ENCODE data around the gene TBC1D14.

The TBC1D14 gene

DNA sequence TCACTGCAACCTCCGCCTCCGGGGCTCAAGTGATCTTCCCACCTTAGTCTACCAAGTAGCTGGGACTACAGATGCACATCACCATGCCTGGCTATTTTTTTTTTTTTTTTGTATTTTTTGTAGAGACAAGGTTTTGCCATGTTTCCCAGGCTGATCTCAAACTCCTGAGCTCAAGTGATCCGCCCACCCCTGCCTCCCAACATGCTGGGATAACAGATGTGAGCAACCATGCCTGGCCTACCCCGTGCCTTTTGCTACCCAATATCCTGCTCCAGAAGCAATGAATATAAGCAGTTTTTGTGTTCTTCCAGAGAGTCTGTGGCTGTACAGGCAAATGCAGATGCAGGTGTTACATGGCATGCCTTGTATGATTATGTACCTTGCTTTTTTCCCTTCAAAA, 50.5 kb downstream of the TBC1D14 start:
- H3K36me3 ChIP-seq (ENCODE audit: control insufficient read depth, insufficient read depth, low read length): no peaks in the 10 kb centered on the region
- H3K4me3 ChIP-seq (replicated peaks; ENCODE audit: low read depth, low read length): no peak overlapping the region
- no peak for DNase-seq (ENCODE audit: extremely low read depth, insufficient read length)
- TF ChIP-seq, protein P1, sequence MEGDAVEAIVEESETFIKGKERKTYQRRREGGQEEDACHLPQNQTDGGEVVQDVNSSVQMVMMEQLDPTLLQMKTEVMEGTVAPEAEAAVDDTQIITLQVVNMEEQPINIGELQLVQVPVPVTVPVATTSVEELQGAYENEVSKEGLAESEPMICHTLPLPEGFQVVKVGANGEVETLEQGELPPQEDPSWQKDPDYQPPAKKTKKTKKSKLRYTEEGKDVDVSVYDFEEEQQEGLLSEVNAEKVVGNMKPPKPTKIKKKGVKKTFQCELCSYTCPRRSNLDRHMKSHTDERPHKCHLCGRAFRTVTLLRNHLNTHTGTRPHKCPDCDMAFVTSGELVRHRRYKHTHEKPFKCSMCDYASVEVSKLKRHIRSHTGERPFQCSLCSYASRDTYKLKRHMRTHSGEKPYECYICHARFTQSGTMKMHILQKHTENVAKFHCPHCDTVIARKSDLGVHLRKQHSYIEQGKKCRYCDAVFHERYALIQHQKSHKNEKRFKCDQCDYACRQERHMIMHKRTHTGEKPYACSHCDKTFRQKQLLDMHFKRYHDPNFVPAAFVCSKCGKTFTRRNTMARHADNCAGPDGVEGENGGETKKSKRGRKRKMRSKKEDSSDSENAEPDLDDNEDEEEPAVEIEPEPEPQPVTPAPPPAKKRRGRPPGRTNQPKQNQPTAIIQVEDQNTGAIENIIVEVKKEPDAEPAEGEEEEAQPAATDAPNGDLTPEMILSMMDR (IDR thresholded peaks at IDR 0.05; ENCODE audit: insufficient read depth, low read length, poor library complexity, severe bottlenecking): no peak
- no peaks in the 10 kb centered on the region for H3K27me3 ChIP-seq (replicated peaks; ENCODE audit: control insufficient read depth, insufficient read depth, low read length)

DNA sequence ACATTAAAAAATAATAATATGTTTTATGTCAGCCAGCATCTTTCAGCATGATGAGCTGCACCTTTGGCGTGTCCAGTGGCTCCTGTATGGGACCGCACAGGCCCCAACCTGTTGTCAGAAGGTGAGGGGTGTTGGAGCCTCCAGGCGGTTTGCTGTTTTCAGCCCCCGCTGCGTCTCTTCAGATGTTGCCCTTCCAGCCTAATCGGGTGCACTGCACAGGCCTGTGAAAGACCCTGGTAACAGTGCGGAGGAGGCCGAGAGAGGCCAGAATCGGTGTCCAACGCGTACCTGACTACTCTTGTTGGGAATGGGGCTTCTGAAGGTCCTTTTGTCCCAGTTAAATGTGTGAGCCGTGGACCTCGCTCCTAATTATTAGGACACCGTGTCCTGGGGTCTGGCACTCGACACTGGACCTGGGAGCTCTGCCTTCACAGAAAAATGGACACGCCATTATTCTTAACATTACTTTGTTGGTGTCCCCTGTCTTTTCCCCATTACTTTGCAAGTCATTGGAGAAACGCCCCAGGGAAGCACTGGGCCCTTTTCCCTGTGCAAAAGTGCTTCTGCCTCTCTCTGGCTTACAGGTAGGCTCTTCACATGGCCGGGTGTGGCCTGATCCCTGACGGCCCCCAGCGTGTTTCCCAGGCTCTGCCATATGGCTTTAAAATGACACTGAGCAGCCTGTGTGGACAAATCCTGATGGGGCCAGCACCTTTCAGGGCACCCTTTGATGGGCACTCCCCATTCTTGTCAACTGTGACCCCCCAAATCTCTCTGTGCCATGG, 51.2 kb downstream of the TBC1D14 start:
- Histone ChIP-seq H3K36me3 (ENCODE audit: control insufficient read depth, insufficient read depth, low read length) (no peaks in the 10 kb centered on the region), H3K4me3 (replicated peaks; ENCODE audit: low read depth, low read length) (no peak overlapping the region), H3K27me3 (replicated peaks; ENCODE audit: control insufficient read depth, insufficient read depth, low read length) (no peaks in the 10 kb centered on the region)
- no peak for DNase-seq (ENCODE audit: extremely low read depth, insufficient read length)
- TF ChIP-seq, protein P1 (IDR thresholded peaks at IDR 0.05; ENCODE audit: insufficient read depth, low read length, poor library complexity, severe bottlenecking): no peak

DNA sequence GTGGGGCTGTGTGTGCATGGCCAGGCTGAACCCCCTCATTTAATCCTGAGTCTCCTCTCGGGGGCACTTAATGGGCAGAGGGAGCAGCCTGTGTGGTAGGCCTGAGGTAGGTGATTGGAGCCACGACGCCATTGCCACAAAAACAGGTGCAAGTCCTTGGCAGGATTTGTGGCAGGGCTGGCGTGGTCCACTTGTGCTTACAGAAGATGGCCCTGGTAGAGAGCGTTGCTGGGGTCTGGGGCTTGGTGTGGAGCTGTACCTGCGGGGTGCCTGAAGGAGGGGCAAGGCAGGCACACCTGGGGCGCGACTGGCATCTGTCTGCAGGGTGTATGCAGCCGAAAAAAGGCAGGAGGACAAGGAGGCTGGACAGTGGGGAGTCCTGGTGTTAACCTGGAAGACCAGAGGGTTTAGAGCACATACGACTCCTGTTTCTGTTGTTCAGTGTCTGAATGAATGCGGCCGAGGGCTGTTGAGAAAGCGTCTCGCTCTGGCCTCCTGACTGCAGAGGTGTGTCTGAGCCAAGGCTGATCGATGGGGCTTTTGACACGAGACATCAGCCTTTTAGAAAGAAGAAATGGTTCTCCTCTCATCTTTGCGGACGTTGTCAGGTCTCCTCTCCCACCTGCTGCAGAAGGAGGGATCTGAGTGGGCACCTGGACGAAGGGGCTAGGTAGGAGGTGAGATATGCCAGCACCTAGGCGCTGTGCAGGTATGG, 52.0 kb downstream of the TBC1D14 start:
- Histone ChIP-seq H3K4me3 (replicated peaks; ENCODE audit: low read depth, low read length) (no peak overlapping the region), H3K36me3 (ENCODE audit: control insufficient read depth, insufficient read depth, low read length) (no peaks in the 10 kb centered on the region), H3K27me3 (replicated peaks; ENCODE audit: control insufficient read depth, insufficient read depth, low read length) (no peaks in the 10 kb centered on the region)
- TF ChIP-seq, protein P1 (IDR thresholded peaks at IDR 0.05; ENCODE audit: insufficient read depth, low read length, poor library complexity, severe bottlenecking): no peak
- no peak for DNase-seq (ENCODE audit: extremely low read depth, insufficient read length)

DNA sequence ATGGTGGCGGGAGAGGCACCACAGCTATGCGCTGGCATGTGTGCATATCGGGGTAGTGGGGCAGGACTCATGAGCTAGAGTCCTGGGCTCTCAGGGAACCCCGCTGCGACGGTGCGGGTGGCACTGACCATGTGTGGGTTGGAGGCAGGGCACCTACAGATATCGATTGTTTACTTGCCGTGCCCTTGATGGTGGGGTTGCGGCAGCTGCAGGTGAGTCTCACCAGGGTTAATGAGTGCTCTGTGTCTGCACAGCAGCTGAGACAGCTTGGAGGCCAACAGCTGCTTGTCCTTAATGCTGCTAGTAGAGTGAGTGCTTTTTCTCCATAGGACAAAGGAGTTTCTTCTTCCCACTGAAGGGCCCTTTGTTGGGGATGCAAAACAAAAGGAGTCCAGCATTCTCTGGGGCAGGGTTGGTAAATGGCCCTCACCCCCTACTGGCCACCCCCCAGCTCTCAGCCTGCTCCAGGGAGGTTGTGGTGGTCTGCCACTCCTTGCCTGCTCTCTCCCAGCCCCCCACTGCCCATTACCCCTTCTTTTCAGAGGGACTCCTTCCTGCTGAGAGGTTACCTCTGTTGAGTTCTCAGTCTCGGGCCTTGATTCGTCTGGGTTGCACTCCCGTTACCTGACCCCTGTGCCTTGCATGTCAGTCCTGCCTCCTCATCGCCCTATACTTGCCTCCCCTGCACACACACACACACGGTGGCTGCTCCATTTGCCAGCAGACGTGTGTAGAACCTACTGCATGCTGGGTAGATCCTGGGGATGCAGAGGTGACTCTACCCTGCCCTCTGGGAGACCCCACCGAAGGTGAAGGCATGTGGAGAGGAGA, 52.8 kb downstream of the TBC1D14 start:
- Histone ChIP-seq H3K36me3 (ENCODE audit: control insufficient read depth, insufficient read depth, low read length) (no peaks in the 10 kb centered on the region), H3K27me3 (replicated peaks; ENCODE audit: control insufficient read depth, insufficient read depth, low read length) (no peaks in the 10 kb centered on the region), H3K4me3 (replicated peaks; ENCODE audit: low read depth, low read length) (no peak overlapping the region)
- DNase-seq (ENCODE audit: extremely low read depth, insufficient read length): no peak
- TF ChIP-seq, protein P1 (IDR thresholded peaks at IDR 0.05; ENCODE audit: insufficient read depth, low read length, poor library complexity, severe bottlenecking): no peak

DNA sequence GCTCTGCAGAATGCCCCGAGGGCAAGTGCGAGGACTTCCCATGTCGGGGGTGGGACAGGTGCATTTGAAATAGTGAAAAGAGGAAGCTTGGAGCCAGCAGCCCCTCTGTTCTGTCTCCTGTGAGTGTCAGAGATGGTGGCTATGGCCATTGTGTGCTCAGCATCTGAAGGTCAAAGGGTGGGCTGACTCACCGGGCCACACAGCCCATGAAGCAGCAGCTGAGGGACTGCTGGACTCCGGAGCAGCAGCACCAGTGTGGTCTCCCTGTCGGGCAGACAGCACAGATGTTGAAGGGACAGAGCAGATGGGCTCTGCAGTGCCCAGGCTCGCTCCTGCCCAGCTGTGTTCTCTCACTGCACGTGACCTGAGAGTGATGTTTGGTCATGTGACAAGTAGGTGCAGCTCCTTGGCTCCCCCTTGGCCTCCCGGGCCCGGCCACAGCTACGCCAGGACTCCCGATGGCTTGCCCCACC, 53.5 kb downstream of the TBC1D14 start:
- H3K4me3 ChIP-seq (replicated peaks; ENCODE audit: low read depth, low read length): no peak overlapping the region
- DNase-seq (ENCODE audit: extremely low read depth, insufficient read length): peak; percentile 46
- TF ChIP-seq, protein P1 (IDR thresholded peaks at IDR 0.05; ENCODE audit: insufficient read depth, low read length, poor library complexity, severe bottlenecking): no peak
- H3K27me3 ChIP-seq (replicated peaks; ENCODE audit: control insufficient read depth, insufficient read depth, low read length): no peaks in the 10 kb centered on the region
- H3K36me3 ChIP-seq (ENCODE audit: control insufficient read depth, insufficient read depth, low read length): peaks cover 3% of the 10 kb centered on the region; the same call in 1 of the 2 replicates

Data from GM06990 (cell line).